Activated CD4-positive, alpha-beta T cell treated with anti-CD3 and anti-CD28 coated beads, Interleukin-10, Interleukin-2, amounts not matched to agents 100 ng/mL and 50 ng/mL, durations not matched to agents 16 hours and 8 hours (primary cell): ENCODE data around the gene MC3R.
"Not testable (repeated sequence)": the region's sequence is repeated elsewhere in the genome, so short reads cannot be mapped to it uniquely, and the experiment has no call there.

Experiments used
- DNase-seq: peaks from one replicate; pipeline ENCODE4 v3.0.0-alpha.2; 2020

The MC3R gene

DNA sequence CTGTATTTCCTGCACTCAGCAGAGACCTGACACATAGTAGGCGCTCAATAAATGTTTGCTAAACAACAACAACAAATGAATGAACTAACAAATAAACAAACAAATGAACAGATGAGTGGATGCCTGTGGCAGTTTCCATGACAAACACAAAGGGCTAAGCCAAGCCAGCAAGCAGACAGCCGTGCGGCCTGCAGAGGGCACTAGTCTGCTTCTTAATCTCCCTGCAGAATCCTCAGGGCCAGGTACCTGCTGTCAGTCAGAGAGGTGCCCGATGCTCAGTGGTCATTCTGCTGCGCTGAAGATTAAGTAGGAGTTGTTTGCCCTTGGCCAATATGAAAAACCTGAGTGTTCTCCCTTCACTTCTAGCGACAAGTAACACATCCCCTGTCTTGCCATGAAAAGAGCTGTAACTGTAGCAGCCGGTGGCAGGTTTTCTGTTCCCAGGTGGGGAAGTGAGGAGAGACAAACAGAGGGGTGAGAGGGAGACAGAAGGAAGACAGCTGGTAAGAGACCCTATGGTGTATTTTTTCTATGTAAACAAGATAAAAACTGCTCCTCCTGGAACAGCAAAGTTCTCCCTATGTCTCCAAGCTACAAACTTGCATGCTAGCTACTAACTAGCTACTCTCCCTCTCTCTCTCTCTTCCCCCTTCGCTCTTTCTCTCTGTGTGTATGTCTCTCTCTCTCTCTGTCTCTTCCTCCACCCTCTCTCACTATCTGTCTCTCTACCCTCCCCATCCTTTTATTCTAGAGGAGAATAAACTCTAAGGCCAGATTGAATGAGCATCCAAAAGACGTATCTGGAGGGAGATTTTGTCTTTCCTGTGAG lies at the start of gene MC3R:
MC3R (plus strand) TSS at position 779 of the 829 bp plus-strand sequence. CDS start 112 bp downstream, outside the sequence.
- DNase-seq, result peak; percentile 58

DNA sequence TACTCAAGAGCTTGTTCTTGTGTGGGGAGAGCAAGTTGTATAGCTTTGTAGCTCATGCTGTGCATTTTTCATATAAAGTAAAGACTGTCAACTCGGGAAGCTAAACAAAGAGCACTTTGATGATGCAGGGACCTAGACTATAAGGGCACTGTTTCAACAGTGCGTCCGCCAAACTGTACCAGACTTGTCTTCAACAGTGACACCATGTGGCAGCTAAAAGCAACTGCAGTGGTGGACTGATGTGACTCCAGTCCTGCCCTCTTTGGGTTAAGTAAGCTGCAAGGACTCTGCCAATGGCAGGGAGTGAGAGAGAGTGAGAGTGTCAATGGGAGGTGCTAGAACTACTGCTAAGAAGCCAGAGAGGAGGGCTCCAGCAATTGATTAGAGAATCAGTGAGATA lies 48.1 kb upstream of the MC3R start:
- peak; percentile 12 for DNase-seq

DNA sequence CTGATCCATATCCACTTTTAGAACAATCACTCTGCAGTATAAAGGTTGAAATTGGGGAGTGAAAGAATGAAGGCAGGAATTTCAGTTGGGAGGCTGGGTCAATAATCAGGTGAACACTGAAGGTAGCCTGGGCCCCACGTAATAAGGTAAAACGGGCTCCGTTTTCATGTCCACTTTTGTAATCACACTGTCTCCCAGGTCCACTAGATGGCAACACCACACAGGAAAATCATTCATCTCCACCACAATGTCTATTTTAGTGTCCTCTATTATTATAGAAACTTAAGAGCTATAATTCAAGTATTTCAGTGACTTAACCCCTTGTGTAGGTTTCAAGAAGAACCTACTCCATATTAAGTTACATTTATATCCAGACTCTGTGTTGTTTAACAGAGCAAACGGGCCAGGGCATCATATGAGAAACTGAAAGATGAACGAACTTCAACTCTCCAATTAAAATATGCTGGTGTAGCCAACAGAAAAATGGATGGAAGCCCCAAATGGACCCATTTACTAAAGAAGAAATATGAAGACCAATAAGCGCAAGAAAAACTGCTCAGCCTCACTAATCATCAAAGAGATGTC lies 45.9 kb upstream of the MC3R start:
- no peak for DNase-seq

DNA sequence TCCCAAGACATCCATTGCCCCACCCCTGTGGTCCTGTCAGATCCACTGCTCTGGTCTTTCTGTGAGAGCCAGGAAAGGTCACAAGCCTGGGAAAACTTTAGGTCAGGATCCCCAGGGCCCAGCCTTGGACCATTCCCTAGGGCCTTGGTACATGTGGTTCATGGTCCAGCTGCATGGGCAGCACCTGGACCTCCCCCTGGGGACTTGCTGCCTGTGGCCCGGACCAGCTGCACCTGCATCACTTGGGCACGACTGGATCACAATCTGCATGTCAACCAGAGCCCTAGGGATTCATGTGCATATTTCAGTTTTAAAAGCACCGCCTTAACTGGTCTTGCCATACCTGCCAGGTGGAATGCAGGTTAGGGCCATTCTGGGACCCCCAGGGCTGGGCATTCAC lies 44.3 kb upstream of the MC3R start:
- DNase-seq, result no peak

DNA sequence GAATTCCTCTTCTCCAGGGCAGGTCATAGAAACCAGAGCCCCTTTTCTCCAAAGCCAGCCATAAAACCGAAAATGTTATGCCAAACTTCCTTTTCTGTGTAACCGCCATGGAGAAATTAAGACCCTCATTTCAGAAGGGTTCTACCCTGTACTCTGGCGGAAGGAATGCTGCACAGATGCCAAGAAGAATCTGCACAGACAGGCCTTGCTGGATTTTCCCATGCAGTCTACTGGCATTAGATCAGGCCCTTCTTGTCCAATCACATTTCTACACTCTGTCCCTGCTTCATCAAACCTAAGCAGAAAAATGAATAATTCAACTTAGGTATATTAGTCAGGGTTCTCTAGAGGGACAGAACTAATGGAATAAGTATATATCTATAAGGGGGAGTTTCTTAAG lies 43.2 kb upstream of the MC3R start:
- no peak for DNase-seq

DNA sequence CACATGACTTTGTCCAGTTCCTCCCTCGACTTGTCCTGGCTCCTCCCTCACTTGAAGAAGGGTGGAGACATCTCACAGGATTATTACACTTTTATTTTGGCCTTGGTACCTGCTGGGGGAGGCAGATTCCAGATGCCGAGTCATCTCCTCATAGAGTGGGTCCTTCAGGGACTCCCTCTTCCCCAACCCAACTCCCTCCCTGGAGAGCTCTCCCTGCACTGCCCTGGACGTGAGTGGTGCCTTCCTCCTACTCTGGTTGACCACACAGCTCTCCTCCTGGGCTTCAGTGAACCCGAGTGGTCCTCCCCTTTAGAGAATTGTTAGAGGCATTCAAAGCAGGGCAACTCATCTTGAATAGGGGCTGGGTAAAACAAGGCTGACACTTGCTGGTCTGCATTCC lies 40.9 kb upstream of the MC3R start:
- DNase-seq, result no peak

DNA sequence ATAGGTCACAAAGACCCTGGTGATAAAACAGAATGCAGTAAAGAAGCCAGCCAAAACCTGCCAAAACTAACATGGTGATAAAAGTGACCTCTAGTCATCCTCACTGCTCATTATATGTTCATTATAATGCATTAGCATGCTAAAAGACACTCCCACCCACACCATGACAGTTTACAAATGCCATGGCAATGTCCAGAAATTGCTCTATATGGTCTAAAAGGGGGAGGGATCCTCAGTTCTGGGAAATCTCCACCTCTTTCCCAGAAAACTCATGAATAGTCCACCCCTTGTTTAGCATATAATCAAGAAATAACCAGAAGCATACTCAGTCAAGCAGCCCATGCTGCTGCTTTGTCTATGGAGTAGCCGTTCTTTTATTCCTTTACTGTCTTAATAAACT lies 40.4 kb upstream of the MC3R start:
- no peak for DNase-seq

DNA sequence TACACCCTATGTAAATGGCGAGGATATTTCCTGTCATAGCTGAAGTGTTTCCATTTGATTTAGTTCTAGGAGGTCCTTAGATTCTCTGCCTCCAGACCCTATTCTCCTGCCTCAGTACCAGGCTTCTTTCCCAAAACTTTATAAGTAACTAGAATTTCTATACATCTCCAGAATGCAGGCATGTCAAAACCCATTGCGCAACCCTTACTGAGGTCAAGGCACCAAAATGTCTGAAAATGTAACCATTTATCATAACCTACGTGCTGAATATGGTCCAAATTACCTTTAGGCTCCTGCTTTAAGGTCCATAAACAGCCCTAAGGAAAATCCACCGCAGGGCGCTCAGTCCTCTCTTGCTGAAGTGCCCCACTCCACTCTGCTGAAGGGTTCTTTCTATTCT lies 37.5 kb upstream of the MC3R start:
- no peak for DNase-seq

DNA sequence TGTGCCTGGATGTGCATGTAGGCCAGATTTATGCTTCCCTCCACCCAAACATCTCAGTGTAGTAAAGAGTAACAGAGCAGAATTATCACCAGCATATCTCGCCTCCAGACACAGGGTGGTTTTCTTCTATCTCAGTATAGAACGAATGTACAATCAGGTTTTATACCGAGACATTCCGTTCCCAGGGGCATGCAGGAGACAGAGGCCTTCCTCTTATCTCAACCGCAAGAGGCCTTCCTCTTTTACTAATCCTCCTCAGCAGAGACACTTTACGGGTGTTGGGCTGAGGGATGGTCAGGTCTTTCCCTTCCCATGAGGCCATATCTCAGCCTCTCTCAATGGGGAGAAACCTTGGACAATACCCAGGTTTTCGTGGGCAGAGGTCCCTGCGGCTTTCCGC lies 36.4 kb upstream of the MC3R start:
- no peak for DNase-seq

DNA sequence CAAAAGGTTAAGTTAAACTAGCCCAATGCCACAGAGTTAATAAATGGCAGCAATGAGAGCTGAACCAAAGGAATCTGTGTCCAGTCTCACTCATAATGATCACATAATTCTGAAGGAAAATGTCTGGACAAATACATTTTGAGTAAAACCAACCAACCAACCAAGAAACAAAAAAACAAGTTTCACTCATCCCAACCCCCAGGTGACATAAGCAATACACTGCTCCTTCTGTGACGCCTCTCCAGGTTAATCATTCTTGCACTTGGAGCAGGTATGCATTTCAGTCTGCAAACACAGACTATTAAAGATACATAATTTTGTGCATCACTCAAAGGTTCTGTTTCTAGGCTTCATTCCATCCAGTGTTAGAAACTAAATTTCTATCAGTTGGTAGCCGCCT lies 35.2 kb upstream of the MC3R start:
- no peak for DNase-seq

DNA sequence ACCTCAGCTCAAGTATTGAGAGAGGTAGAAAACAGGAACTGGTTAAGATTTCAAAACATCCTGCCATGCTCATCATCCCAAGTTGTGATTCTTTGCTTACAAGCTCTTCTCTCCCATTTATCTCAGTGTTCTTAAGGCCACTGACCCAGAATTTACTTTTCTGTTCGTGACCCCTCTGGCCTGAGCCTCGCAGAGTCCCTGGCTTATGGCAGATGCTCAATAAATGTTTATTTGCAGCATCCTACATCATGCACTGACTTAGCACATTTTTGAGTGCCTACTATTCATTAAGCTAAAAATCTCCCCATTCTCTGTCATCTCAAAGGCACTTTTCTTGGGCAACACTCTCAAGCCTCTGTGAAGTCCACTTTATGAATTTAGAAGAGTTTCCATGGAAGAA lies 33.4 kb upstream of the MC3R start:
- DNase-seq, result no peak

DNA sequence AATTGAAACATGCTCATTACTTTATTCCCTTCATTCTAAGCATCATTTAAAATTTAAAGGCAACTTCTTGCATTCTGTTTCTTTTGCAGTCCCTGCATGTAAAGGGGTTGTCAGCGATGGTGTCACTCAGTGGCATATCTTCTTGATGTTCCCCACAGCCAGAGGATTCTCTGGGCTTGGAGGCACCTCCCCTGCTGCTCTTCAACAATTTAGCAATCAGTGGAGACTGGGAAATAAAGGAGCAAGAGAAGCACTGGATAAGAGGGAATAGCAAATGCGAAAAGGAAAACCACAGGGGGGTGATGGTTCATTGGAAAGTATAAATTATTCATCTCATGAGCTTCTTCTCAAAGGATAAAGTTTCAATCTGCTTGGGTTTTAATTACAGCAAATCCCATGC lies 30.7 kb upstream of the MC3R start:
- DNase-seq, result no peak

DNA sequence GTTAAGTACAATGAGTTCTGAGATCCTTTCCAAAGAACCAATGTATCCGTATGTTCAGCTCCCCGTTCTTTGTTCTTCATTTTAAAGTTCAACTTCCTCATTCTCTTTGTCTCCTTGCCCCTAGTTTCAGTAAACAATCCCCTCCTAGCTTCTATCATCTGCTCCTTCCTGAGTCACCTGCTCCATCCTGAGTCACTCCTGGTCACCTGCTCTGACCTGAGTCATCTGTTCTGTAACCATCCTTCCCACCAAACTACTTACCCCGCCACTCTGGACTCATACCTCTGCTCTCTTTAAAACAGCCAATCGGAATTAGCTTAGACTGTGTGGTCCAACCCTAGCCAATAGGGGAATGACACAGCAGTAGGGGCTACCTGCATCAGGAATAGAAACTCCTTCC lies 27.3 kb upstream of the MC3R start:
- DNase-seq, result not testable (repeated sequence)

DNA sequence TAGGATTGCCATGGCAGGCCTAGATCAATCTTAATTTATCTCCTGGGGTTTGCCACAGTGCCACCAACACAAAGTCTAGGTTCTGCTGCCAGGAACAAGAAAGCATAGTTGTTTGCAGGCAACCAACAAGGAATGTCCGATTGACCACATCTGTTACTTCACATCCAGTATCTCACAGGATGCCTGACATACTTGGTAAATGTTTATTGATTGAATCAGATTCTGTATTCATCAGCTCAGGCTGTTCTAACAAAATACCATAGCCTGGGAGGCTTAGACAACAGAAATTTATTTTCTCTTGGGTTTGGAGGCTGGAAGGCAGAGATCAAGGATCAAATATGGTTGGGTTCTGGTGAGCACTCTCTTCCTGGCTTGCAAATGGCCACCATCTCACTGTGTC lies 26.3 kb upstream of the MC3R start:
- no peak for DNase-seq

DNA sequence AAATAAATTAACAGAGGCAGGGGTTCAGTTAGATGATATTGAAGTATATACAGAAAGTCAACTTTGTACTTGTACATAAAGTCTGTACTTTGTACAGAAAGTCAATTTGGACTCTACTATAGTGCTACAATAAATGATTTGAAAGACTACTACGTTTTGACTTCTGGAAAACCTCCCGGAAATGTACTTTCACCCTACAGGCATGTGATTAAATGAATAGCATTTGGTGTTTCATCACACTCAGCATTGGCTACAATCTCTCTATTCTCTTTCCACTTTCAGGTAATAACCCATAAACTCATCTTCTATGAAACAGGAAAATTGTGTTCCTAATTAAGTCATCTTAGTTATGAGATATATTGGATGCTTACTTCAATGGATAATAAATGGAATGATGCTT lies 25.6 kb upstream of the MC3R start:
- no peak for DNase-seq

DNA sequence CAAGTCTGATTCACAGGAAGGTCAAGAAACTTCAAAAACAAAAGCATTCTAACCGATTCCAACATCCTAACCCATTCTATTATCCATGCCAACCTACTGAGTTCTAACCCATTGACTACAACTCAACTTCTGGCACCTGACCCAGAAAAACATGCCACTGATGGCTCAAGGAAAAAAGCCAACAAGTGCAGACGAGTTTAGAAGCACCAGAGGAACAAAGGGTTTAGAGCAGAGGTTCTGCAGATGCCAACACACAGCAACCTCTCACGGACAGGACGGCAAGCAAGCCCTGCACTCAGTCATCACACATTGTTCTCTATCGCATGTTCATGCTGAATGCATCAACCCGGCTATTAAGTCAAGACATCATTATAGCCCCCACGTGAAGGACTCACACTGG lies 25.2 kb upstream of the MC3R start:
- DNase-seq, result no peak

DNA sequence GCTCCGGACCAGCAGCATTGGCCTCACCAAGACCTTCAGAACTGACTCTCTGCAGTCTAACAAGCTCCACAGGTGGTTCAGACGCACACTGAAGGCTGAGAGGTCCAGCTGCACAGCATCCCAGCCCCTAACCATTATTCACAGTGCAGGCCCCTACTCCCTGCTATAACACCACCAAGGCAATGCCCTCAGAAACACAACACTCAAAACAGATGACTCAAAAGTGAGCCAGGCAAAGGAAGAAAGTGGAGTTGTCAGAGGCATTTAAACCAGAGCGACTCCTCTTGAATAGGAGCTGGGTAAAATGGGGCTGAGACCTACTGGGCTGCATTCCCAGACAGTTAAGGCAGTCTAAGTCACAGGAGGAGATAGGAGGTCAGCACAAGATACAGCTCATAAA lies 20.5 kb upstream of the MC3R start:
- DNase-seq, result no peak

DNA sequence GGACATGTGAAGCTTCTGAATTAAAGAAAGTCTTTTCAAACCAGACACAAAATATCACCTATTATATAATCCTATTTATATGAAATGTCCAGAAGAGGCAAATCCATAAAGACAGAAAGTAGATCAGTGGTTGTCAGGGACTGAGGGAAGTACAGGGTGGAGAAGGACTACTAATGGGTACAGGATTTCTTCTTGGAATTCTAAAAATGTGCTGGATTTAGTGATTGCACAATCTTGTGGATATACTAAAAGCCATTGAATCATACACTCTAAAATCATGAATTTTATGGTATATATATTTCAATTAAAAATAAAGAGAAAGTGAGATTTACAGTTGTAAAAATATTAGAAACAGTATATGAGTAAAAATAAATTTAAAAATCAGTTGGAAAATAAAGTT lies 18.7 kb upstream of the MC3R start:
- DNase-seq, result no peak

DNA sequence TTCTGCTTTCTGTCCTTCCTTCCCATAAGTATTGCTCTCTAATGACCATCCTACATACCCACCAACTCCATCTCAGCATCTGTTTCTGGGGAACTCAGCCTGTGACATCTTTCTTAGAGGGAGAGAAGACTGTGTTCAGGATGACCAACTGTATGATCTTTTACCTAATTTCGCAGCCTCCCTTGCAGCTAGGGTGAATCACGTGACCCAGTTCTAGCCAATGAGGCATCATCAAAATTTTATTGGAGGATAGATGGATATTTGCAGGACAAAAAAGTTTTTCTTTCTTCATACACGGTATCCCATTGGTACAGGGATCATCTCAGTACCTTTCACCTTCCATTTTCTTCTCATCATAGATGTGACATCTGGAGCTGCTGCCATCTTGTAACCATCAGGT lies 14.4 kb upstream of the MC3R start:
- DNase-seq, result no peak

DNA sequence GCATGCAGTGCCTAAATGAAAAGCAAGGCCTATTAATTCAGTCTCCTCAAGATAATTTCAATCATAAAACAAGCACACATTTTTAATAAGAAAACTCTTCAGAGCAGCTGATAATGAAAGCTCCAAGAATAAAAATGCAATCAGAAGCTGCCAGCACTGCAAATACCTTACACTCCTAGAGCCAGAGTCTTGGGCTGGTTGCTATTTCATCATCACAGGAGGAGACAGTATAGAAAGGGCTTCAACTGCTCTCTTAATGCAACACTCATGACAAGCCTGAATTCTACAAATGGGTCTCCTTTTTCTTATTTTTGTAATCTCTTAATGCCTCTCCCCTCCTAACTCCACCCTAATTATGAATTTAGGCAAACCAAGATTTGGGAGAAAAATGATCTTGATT lies 11.2 kb upstream of the MC3R start:
- no peak for DNase-seq

DNA sequence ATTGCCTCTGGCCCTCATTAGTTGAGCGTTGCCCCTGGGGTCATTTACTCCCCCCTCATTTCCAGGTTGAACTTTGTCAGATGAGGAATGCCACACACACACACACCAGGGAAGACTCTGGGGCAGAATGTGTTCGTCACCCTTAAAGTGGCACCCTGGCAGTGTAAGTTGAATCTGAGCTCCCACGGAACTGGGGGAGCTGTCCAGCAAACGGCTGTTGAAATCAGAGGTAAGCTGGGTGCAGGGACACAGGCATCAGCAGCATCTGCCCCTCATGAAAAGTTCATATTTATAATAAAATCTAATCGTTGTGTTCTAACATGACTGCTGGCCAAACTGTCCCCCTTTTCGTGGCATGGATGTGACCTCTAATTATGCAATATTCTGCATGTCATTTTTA lies 4.3 kb upstream of the MC3R start:
- no peak for DNase-seq

DNA sequence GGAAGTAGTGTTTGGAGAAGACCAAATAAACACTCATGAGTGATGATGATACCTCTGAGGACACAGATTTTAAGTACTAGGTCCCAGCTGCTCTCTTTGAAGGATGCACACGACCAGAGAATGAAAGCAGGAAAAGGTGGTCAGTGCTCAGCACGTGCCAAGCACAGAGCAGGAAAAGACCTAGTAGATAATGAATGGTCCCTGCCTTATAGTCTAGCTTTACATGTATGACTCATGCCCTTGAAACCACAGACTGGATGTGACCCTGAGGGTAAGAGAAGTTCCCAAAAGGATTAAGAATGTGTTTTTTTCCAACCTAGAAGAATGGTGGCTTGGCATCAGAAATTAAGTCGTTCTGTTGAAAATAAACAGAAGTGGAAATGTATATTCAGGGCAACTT lies 2.8 kb upstream of the MC3R start:
- no peak for DNase-seq

DNA sequence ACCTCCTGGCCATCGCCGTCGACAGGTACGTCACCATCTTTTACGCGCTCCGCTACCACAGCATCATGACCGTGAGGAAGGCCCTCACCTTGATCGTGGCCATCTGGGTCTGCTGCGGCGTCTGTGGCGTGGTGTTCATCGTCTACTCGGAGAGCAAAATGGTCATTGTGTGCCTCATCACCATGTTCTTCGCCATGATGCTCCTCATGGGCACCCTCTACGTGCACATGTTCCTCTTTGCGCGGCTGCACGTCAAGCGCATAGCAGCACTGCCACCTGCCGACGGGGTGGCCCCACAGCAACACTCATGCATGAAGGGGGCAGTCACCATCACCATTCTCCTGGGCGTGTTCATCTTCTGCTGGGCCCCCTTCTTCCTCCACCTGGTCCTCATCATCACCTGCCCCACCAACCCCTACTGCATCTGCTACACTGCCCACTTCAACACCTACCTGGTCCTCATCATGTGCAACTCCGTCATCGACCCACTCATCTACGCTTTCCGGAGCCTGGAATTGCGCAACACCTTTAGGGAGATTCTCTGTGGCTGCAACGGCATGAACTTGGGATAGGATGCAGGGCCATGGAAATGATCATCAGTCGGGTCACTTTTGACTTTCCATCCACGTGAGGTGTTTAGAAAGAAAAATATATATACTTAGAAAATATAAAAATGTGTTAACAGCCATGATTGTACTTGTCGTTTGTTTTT lies 868 bp downstream of the MC3R start:
- DNase-seq, result peak; percentile 46

DNA sequence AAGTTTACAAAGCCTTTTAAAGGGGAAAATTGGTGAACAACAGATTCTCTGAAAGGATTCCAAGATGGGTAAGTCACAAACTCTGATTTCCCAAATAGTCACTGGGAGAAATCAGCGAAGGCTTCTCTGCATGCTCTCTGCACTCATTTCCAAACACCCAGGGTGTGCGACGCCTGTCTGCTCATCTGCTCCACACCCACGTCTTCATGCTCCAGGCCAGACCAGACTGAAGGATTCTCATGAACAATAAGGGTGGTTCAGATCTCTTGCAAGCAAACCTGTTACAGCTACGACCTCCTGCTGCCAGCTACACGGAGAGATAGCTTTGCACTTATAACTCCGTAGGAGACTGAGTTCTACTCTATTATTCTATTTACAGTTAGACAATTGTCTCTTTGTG lies 1.4 kb downstream of the MC3R start:
- no peak for DNase-seq
